Smooth muscle cell of the brain vasculature (primary cell): ENCODE measurements around the gene ENOX2.

Source experiments
- DNase-seq: peaks from one replicate; pipeline ENCODE4 v3.0.0-alpha.2; 2012; ENCODE audit warnings: low read depth, low spot score

The ENOX2 gene

DNA sequence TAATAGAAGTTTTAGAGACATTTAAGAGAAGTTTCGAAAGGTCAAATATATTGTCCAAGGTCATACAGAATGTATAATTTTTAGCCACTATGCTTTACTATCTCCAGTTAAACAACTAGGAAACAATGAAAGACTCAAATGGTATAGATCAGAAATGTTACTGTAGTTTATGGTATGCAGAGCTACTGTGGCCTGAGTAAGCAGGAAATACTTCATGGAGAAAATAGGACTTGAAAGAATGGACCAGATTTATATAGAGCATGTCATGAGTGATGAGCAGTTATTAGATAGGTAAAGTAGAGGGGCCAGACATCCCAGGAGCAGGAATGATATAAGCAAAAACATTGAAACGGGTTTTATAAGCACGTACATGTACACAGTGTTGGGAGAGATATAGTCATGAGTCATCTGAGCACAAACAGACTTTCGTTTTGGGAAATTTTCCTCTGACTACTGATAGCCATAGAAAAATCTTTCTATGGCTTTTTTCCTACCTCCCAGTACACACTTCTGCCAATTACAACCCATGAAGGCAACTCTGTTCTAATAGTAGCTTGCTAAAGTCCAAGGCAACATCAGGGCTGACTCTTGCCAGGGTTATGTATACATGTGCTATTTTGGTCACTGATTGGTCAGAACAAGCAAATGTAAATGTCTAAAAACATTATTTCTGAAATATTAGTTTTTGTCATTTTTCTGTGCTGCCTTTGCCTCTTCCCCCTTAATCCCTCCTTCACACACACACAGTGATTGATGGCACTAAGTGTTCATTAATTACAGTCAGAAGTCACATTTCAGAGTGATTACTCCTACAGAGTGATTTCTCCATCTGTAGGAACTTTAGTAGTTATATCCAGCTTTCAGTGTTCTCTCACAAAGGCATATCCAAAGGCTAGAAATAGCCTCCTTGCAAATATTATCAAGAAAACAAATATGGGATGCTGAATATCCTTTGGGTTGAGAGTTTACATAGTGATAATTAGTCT, 198.7 kb downstream of the ENOX2 start:
- no peak for DNase-seq

DNA sequence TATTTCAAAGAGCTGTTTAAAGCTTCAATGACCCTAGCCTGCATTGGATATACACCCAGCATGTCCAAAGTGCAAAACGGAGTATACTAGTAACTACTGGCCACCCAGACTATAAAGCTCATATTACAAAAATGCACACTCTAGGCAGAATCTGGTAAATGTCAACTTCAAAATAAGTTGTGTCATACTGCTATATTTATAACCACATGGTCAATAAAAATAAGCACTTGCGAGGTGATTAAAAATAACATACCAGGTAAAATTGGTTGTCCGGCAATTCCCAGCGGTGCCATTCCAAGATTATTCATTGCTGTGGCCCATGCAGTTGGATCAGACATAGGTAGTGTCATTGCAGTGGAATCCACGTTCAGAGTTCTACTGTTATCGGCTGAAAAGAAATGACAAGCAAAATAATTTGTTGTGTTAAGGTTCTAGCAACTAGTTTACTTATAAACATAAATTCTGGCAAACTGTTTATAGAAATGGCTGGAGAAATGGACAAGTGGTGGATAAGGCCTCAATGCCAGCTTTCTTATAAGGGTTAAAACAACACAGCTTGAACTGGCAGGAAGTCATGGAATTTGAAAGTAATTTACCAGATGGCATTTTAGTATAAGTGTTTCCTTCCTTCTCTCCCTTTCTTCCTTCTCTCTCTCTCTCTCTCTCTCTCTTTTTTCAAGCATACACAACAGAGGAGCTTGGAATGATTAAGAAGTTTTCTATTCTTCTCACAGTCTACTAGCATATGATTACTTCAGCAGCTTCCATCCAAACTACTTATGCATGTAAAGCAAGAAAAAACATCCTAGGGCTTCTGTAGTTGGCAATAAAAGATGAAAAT, 199.9 kb downstream of the ENOX2 start:
- no peak for DNase-seq

- DNase-seq = no peak
These were observed 202.4 kb downstream of the ENOX2 start for GRCh38 chrX:130700629-130701028.

GRCh38 chrX:130699618-130700017, 203.4 kb downstream of the ENOX2 start:
- no peak for DNase-seq

GRCh38 chrX:130696542-130696941, 206.5 kb downstream of the ENOX2 start:
- DNase-seq = no peak

GRCh38 chrX:130695931-130696330, 207.1 kb downstream of the ENOX2 start:
- DNase-seq = no peak

- no peak for DNase-seq
These were observed 208.0 kb downstream of the ENOX2 start for GRCh38 chrX:130694983-130695382.

- no peak for DNase-seq
These were observed 211.4 kb downstream of the ENOX2 start for GRCh38 chrX:130691576-130691975.

DNA sequence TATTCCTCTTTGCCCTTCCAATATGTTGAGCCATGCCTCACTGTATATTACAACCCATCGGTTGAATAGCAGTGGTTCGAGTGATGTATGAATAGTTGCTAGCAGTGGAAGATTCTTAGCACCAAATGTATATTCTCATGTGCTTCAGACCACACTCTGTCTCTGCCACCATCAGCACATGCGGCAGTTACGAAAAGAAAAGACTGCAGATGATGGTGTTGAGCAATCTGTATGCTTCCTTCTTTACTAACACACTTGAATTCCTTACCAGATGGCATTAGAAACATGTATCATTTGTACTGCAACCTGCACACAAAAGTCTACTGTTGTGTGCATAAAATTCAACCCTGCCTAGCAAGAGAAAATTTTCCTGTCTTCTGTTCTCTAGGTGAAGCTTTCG, 214.6 kb downstream of the ENOX2 start:
- DNase-seq = no peak

GRCh38 chrX:130682990-130683389, 220.0 kb downstream of the ENOX2 start:
- DNase-seq = no peak

- DNase-seq = no peak
These were observed 222.6 kb downstream of the ENOX2 start for GRCh38 chrX:130680164-130681035.

GRCh38 chrX:130676861-130677260, 226.1 kb downstream of the ENOX2 start:
- no peak for DNase-seq

DNA sequence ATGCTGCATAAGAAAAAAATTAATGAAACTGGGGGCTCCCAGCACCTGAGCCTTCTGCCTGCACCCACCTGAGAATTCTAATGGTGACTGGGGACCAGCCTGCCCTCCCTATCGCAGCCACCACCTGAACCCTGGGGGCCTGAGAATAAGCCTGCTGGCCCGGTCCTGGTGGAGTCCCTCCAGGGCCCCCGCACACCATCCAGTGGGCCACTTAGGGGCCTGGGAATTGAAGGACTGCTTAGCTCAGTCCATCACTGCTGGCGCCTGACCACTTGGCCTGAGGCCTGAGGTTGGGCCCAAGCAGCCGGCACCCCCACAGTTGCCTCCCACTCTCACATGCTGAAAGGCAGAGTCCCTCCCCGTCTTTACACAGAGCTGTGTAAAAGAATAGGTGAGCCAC, 230.8 kb downstream of the ENOX2 start:
- no peak for DNase-seq

- DNase-seq = no peak
These were observed 233.8 kb downstream of the ENOX2 start for GRCh38 chrX:130669233-130669632.

DNA sequence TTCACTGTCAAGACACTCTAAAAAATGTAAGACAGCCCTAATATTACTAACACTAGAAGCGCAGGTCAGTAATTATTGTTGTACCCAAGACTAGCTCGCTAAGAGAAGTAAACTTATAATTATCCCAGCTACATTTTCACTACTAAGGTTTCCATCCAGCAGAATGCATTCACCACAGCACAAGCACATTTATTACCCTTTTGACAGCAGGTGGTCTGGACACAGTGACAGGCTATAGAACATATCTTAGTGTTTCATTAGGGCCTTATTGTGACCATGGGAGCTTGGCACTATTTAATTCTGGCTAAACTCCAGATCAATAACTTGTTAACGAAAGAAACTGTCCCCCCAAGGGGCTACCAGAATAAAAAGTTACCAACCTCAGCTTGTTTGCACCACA, 237.7 kb downstream of the ENOX2 start:
- no peak for DNase-seq

- DNase-seq = no peak
These were observed 244.7 kb downstream of the ENOX2 start for GRCh38 chrX:130658310-130658709.

GRCh38 chrX:130654409-130654950, 248.5 kb downstream of the ENOX2 start:
- DNase-seq = no peak

GRCh38 chrX:130652824-130653578, 250.0 kb downstream of the ENOX2 start:
- no peak for DNase-seq

DNA sequence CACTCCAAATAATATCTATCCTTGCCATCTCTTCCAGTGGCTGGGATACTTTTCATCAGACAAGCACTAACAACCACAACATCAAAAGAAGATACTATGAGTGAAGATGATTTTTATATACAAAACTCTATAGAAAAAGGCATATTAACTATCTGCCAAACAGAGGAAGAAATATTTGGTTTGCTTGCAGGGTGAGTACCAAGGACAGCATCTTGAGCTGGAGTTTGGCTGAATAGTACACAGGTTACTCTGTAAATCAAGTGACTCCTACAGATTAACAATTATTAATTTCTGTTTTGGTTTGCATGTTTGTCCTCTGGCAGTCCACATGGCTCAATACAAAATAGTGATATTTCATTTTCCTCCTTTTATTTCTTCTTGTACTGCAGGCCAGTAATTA, 253.3 kb downstream of the ENOX2 start:
- DNase-seq = no peak

GRCh38 chrX:130647468-130647867, 255.5 kb downstream of the ENOX2 start:
- no peak for DNase-seq
